Peyer's patch (tissue), 4 donors: ENCODE data around the gene ANKFN1.

Experiments used
- CTCF ChIP-seq, 6 experiments: fragments of 450-650 bp in 4 of 6; fragments of 200-600 bp in 2 of 6; sonication (generic) in 1 of 6; IDR thresholded peaks; one replicate each; pipeline ENCODE4 v1.5.1; 2017 to 2019; ENCODE audit warnings: antibody characterized with exemption in 6 of 6, mild to moderate bottlenecking in 3 of 6, moderate library complexity in 1 of 6
- POLR2A ChIP-seq, 2 donors: fragments of 450-650 bp; IDR thresholded peaks; one replicate each; pipeline ENCODE4 v1.5.1; 2017; ENCODE audit warnings: antibody characterized with exemption in 2 of 2, mild to moderate bottlenecking in 2 of 2, moderate library complexity in 2 of 2

DNA sequence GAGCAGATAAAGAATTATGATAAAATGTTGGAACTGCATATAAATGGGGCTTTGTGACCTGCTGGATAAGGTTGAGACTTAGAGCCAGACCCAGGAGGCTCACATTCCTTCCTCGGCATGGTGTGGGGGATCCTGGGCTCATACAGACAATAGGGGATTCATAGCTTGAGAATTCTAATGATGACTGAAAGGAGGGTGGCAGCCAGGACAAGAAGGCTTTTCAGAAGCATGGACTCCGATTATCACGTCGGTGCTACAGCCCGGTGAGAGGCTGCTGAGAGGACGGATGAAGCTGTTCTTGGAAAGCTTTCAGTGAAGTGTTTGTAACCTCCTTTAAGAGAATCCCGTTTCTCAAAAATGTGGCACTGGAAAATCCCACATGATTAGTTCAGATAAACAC lies 167.2 kb downstream of the ANKFN1 start:
- no peak for TF ChIP-seq CTCF (IDR thresholded peaks at IDR 0.05)
- TF ChIP-seq POLR2A (IDR thresholded peaks at IDR 0.05): no peak
